PC-3 (cell line): ENCODE data around the gene HARBI1.

ENCODE experiments used
- EZH2phosphoT487 ChIP-seq: fragments of 300-600 bp; sonication (generic); IDR thresholded peaks from 2 replicates; pipeline ENCODE4 v1.6.1; 2018; ENCODE audit warnings: mild to moderate bottlenecking, antibody characterized with exemption, low read length, borderline replicate concordance
- TF ChIP-seq, protein P1 (sequence below): fragments of 300-600 bp; sonication (generic); conservative IDR thresholded peaks from 2 replicates; pipeline ENCODE4 v1.5.1; 2017; ENCODE audit warnings: antibody characterized with exemption, low read depth, mild to moderate bottlenecking, low read length

DNA sequence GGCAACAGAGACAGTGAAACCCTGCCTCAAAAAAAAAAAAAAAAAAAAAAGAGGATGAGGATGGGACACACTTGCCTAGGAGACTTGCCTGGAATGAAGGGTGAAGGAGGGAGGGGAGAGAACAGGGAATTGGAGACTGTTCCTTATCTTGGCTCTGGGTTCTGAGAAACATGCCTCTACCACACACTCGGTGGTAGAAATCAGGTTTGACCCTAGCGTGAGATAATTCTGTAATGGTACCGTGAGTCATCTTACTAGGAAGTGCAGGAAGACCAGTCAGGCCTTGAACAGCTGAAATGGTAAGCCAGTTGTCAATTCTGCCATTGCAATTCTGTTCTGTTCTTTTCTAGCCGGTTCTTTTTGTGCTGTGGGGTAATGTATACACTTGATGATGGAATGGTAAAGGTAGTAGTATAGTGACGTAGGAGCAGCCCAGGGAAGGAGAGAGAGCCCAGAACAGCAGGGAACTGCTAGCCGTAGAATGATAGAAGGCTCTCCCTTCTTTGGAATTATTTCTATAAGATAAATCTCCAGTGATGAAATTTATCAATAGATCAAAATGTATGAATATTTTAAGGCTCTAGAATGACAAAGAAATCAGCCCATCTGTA lies 19.3 kb downstream of the HARBI1 start:
- TF ChIP-seq, protein P1, sequence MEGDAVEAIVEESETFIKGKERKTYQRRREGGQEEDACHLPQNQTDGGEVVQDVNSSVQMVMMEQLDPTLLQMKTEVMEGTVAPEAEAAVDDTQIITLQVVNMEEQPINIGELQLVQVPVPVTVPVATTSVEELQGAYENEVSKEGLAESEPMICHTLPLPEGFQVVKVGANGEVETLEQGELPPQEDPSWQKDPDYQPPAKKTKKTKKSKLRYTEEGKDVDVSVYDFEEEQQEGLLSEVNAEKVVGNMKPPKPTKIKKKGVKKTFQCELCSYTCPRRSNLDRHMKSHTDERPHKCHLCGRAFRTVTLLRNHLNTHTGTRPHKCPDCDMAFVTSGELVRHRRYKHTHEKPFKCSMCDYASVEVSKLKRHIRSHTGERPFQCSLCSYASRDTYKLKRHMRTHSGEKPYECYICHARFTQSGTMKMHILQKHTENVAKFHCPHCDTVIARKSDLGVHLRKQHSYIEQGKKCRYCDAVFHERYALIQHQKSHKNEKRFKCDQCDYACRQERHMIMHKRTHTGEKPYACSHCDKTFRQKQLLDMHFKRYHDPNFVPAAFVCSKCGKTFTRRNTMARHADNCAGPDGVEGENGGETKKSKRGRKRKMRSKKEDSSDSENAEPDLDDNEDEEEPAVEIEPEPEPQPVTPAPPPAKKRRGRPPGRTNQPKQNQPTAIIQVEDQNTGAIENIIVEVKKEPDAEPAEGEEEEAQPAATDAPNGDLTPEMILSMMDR: no peak
- no peak for TF ChIP-seq EZH2phosphoT487
